ENCODE results near the gene IGFBP3.

Gene IGFBP3

GRCh38 chr7:45874408-45875131 lies 46.5 kb downstream of the IGFBP3 start:
- no peak for DNase-seq (ENCODE audit: extremely low read depth in 1 of 2, low read depth in 1 of 2)

- no peak for DNase-seq (ENCODE audit: extremely low read depth in 1 of 2, low read depth in 1 of 2)
Observed at GRCh38 chr7:45873355-45873754, 47.7 kb downstream of the IGFBP3 start.

GRCh38 chr7:45873035-45873354 lies 48.1 kb downstream of the IGFBP3 start, which contains the start of gene CCDC201:
Gene CCDC201, minus strand, starts transcription at chr7:45873082. Its CDS starts 75 bp downstream, at chr7:45873007.
- DNase-seq (ENCODE audit: extremely low read depth in 1 of 2, low read depth in 1 of 2) = no peak

GRCh38 chr7:45872116-45873034 lies 48.7 kb downstream of the IGFBP3 start:
- DNase-seq (ENCODE audit: extremely low read depth in 1 of 2, low read depth in 1 of 2) = no peak

GRCh38 chr7:45869426-45869825 lies 51.6 kb downstream of the IGFBP3 start:
- DNase-seq (ENCODE audit: extremely low read depth in 1 of 2, low read depth in 1 of 2) = no peak

GRCh38 chr7:45867471-45867870 lies 53.6 kb downstream of the IGFBP3 start:
- no peak for DNase-seq (ENCODE audit: extremely low read depth in 1 of 2, low read depth in 1 of 2)

GRCh38 chr7:45865594-45866410 lies 55.3 kb downstream of the IGFBP3 start:
- DNase-seq (ENCODE audit: extremely low read depth in 1 of 2, low read depth in 1 of 2) = no peak

- no peak for DNase-seq (ENCODE audit: extremely low read depth in 1 of 2, low read depth in 1 of 2)
Observed at GRCh38 chr7:45863715-45864114, 57.4 kb downstream of the IGFBP3 start.

All from activated CD8-positive, alpha-beta memory T cell treated with anti-CD3 and anti-CD28 coated beads for 1 hour (primary cell).